Stimulated activated CD8-positive, alpha-beta memory T cell treated with anti-CD3 and anti-CD28 coated beads, Interleukin-4, amount 100 ng/mL, for 24 hours (primary cell): ENCODE measurements around the gene TRAPPC11.

Source experiments
- DNase-seq: peaks from one replicate; pipeline ENCODE4 v3.0.0-alpha.2; 2020; ENCODE audit warnings: low read depth

Gene TRAPPC11

GRCh38 chr4:183758061-183758757 lies 99.1 kb downstream of the TRAPPC11 start:
- no peak for DNase-seq

- no peak for DNase-seq
Observed at GRCh38 chr4:183758758-183759447, 99.8 kb downstream of the TRAPPC11 start.

- no peak for DNase-seq
Observed at GRCh38 chr4:183760326-183760725, 101.2 kb downstream of the TRAPPC11 start.
